ENCODE measurements around the gene THSD7B.
"Not testable (repeated sequence)": the region's sequence is repeated elsewhere in the genome, so short reads cannot be mapped to it uniquely, and the experiment has no call there.

DNA sequence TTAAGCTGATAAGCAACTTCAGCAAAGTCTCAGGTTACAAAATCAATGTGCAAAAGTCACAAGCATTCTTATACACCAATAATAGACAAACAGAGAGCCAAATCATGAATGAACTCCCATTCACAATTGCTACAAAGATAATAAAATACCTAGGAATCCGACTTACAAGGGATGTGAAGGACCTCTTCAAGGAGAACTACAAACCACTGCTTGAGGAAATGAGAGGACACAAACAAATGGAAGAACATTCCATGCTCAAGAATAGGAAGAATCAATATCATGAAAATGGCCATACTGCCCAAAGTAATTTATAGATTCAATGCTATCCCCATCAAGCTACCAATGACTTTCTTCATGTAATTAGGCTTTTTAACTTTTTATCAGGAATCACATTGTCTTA, 934.9 kb downstream of the THSD7B start:
- TF ChIP-seq, protein P1, sequence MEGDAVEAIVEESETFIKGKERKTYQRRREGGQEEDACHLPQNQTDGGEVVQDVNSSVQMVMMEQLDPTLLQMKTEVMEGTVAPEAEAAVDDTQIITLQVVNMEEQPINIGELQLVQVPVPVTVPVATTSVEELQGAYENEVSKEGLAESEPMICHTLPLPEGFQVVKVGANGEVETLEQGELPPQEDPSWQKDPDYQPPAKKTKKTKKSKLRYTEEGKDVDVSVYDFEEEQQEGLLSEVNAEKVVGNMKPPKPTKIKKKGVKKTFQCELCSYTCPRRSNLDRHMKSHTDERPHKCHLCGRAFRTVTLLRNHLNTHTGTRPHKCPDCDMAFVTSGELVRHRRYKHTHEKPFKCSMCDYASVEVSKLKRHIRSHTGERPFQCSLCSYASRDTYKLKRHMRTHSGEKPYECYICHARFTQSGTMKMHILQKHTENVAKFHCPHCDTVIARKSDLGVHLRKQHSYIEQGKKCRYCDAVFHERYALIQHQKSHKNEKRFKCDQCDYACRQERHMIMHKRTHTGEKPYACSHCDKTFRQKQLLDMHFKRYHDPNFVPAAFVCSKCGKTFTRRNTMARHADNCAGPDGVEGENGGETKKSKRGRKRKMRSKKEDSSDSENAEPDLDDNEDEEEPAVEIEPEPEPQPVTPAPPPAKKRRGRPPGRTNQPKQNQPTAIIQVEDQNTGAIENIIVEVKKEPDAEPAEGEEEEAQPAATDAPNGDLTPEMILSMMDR (IDR thresholded peaks at IDR 0.05): not testable (repeated sequence)
- TF ChIP-seq ZFX (IDR thresholded peaks at IDR 0.05; ENCODE audit: borderline replicate concordance): not testable (repeated sequence)
